HFF-Myc (cell line): ENCODE data around the gene CHN1.
A peak's percentile ranks its signal among the peaks of the same experiment; 100 is the strongest.

Experiments used
- DNase-seq: peaks from one replicate; pipeline ENCODE4 v3.0.0-alpha.2; 2011; ENCODE audit warnings: low read depth; ENCODE audit errors: extremely low read depth
- H3K4me3 ChIP-seq: replicated peaks from 2 replicates; pipeline ENCODE4 v1.5.1; 2011; ENCODE audit warnings: low read depth, mild to moderate bottlenecking, control low read depth, low read length
- TF ChIP-seq, protein P1 (sequence below): IDR thresholded peaks from 2 replicates; pipeline ENCODE4 v1.5.1; 2012; ENCODE audit warnings: mild to moderate bottlenecking, low read depth, low read length, control low read depth; ENCODE audit errors: missing control alignments

Gene CHN1

DNA sequence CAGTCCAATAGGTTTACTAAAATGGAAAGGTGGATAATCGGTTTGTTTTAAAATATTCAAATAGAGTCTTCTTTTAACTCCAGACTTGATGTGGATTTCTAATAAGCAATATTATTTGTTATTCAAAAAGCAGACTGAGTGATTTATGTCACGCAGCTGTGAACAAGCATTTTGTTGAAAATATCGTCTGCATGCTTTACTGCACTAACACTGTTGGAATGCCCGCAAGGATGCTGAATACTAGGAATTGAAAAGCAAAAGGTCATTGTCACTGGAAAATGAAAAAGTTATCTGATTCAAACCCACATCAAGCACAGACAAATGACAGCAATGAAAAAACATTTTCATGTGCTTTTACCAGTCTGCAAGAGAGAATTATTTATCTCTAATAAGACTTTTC is 31.1 kb downstream of the CHN1 start:
- TF ChIP-seq, protein P1, sequence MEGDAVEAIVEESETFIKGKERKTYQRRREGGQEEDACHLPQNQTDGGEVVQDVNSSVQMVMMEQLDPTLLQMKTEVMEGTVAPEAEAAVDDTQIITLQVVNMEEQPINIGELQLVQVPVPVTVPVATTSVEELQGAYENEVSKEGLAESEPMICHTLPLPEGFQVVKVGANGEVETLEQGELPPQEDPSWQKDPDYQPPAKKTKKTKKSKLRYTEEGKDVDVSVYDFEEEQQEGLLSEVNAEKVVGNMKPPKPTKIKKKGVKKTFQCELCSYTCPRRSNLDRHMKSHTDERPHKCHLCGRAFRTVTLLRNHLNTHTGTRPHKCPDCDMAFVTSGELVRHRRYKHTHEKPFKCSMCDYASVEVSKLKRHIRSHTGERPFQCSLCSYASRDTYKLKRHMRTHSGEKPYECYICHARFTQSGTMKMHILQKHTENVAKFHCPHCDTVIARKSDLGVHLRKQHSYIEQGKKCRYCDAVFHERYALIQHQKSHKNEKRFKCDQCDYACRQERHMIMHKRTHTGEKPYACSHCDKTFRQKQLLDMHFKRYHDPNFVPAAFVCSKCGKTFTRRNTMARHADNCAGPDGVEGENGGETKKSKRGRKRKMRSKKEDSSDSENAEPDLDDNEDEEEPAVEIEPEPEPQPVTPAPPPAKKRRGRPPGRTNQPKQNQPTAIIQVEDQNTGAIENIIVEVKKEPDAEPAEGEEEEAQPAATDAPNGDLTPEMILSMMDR = no peak
- DNase-seq = no peak
- H3K4me3 ChIP-seq = no peak overlapping the region

- TF ChIP-seq, protein P1 = no peak
- DNase-seq = no peak
- no peak overlapping the region for H3K4me3 ChIP-seq
These were observed 32.3 kb downstream of the CHN1 start for GRCh38 chr2:174972924-174973323.

- TF ChIP-seq, protein P1 = no peak
- peak overlapping the region; percentile 5; the same call in 1 of the 2 replicates for H3K4me3 ChIP-seq
- DNase-seq = peak; percentile 69
These were observed 33.1 kb downstream of the CHN1 start for GRCh38 chr2:174971868-174972781.

GRCh38 chr2:174970092-174970491 is 35.1 kb downstream of the CHN1 start:
- no peak for DNase-seq
- TF ChIP-seq, protein P1 = no peak
- H3K4me3 ChIP-seq = no peak overlapping the region

- H3K4me3 ChIP-seq = no peak overlapping the region
- TF ChIP-seq, protein P1 = no peak
- no peak for DNase-seq
These were observed 36.0 kb downstream of the CHN1 start for GRCh38 chr2:174969091-174969734.

GRCh38 chr2:174967691-174968260 is 37.4 kb downstream of the CHN1 start:
- TF ChIP-seq, protein P1 = no peak
- no peak overlapping the region for H3K4me3 ChIP-seq
- no peak for DNase-seq
